DMS53 treated with DMSO at 0.1 percent for 48 hours (cell line): ENCODE results near the gene MED10.

Source experiments
- DNase-seq: peaks from one replicate; lab custom pipeline; 2025; ENCODE audit not compliant: unreplicated experiment; lab: John Stamatoyannopoulos, UW

Gene MED10

GRCh38 chr5:6353602-6354302 lies 24.6 kb downstream of the MED10 start:
- no peak for DNase-seq

GRCh38 chr5:6350277-6351090 lies 27.9 kb downstream of the MED10 start:
- DNase-seq: no peak

- DNase-seq: no peak
These were observed 29.0 kb downstream of the MED10 start for GRCh38 chr5:6349387-6349786.

- DNase-seq: no peak
These were observed 29.8 kb downstream of the MED10 start for GRCh38 chr5:6348476-6349000.

GRCh38 chr5:6347673-6348072 lies 30.7 kb downstream of the MED10 start:
- DNase-seq: no peak

GRCh38 chr5:6347165-6347564 lies 31.2 kb downstream of the MED10 start:
- DNase-seq: no peak

GRCh38 chr5:6344593-6344989 lies 33.8 kb downstream of the MED10 start:
- no peak for DNase-seq

GRCh38 chr5:6343951-6344592 lies 34.3 kb downstream of the MED10 start:
- DNase-seq: no peak

GRCh38 chr5:6342689-6343315 lies 35.5 kb downstream of the MED10 start:
- no peak for DNase-seq

GRCh38 chr5:6340100-6340499 lies 38.2 kb downstream of the MED10 start:
- no peak for DNase-seq

- no peak for DNase-seq
These were observed 39.5 kb downstream of the MED10 start for GRCh38 chr5:6338871-6339270.

GRCh38 chr5:6338135-6338534 lies 40.2 kb downstream of the MED10 start:
- no peak for DNase-seq

- no peak for DNase-seq
These were observed 45.0 kb downstream of the MED10 start for GRCh38 chr5:6333182-6333905.

- no peak for DNase-seq
These were observed 50.2 kb downstream of the MED10 start for GRCh38 chr5:6328173-6328572.

GRCh38 chr5:6326776-6327175 lies 51.6 kb downstream of the MED10 start:
- DNase-seq: no peak

- no peak for DNase-seq
These were observed 56.1 kb downstream of the MED10 start for GRCh38 chr5:6322163-6322713.
